ENCODE measurements around the gene MPEG1. TPM values are rescaled to one million over a fixed set of nuclear protein-coding genes. Genes with fewer than 3 reads are reported as not detected.

MPEG1 gene
- total RNA-seq (2014; rRNA removed; shearing (Covaris generic)): not detected in 2 replicates

- DNase-seq (ENCODE audit: low read depth): no peak
Measured at GRCh38 chr11:59212744-59213631, at the start of gene MPEG1. MPEG1 (minus strand) TSS chr11:59212927; CDS start chr11:59212865, 62 bp downstream.

- DNase-seq (ENCODE audit: low read depth): no peak
Measured at GRCh38 chr11:59262177-59262818, 49.6 kb upstream of the MPEG1 start.

GRCh38 chr11:59261150-59261549, 48.4 kb upstream of the MPEG1 start:
- DNase-seq (ENCODE audit: low read depth): no peak

GRCh38 chr11:59259867-59260475, 47.2 kb upstream of the MPEG1 start:
- DNase-seq (ENCODE audit: low read depth): no peak

- DNase-seq (ENCODE audit: low read depth): no peak
Measured at GRCh38 chr11:59259047-59259446, 46.3 kb upstream of the MPEG1 start.

- DNase-seq (ENCODE audit: low read depth): no peak
Measured at GRCh38 chr11:59255281-59255680, 42.6 kb upstream of the MPEG1 start.

- DNase-seq (ENCODE audit: low read depth): no peak
Measured at GRCh38 chr11:59254286-59254685, 41.6 kb upstream of the MPEG1 start.

GRCh38 chr11:59253001-59253400, 40.3 kb upstream of the MPEG1 start:
- no peak for DNase-seq (ENCODE audit: low read depth)

- DNase-seq (ENCODE audit: low read depth): no peak
Measured at GRCh38 chr11:59249535-59249934, 36.8 kb upstream of the MPEG1 start.

GRCh38 chr11:59247531-59248227, 35.0 kb upstream of the MPEG1 start:
- peak; percentile 28 for DNase-seq (ENCODE audit: low read depth)

- DNase-seq (ENCODE audit: low read depth): no peak
Measured at GRCh38 chr11:59243633-59244032, 30.9 kb upstream of the MPEG1 start.

GRCh38 chr11:59240322-59240721, 27.6 kb upstream of the MPEG1 start:
- no peak for DNase-seq (ENCODE audit: low read depth)

GRCh38 chr11:59226396-59226795, 13.7 kb upstream of the MPEG1 start:
- DNase-seq (ENCODE audit: low read depth): no peak

GRCh38 chr11:59225017-59225416, 12.3 kb upstream of the MPEG1 start:
- no peak for DNase-seq (ENCODE audit: low read depth)

GRCh38 chr11:59224351-59224928, 11.7 kb upstream of the MPEG1 start:
- no peak for DNase-seq (ENCODE audit: low read depth)

GRCh38 chr11:59223611-59224010, 10.9 kb upstream of the MPEG1 start:
- no peak for DNase-seq (ENCODE audit: low read depth)

GRCh38 chr11:59223177-59223576, 10.4 kb upstream of the MPEG1 start:
- DNase-seq (ENCODE audit: low read depth): no peak

GRCh38 chr11:59222464-59223060, 9.8 kb upstream of the MPEG1 start:
- DNase-seq (ENCODE audit: low read depth): no peak

GRCh38 chr11:59221441-59221840, 8.7 kb upstream of the MPEG1 start:
- no peak for DNase-seq (ENCODE audit: low read depth)

- DNase-seq (ENCODE audit: low read depth): no peak
Measured at GRCh38 chr11:59219836-59220235, 7.1 kb upstream of the MPEG1 start.

GRCh38 chr11:59218893-59219292, 6.2 kb upstream of the MPEG1 start:
- DNase-seq (ENCODE audit: low read depth): no peak
